Activated T-helper 1 cell treated with anti-CD3 and anti-CD28 coated beads, Interleukin-12 subunit alpha, Interleukin-12 subunit beta, Interleukin-2, Interleukin-4 antibody, amounts not matched to agents 30 ng/mL and 10 ng/mL and 1 ng/mL, durations not matched to agents 14 hours and 24 hours and 36 hours (primary cell): ENCODE data around the gene RPGRIP1L. TPM values are rescaled to one million over a fixed set of nuclear protein-coding genes. Genes with fewer than 3 reads are reported as not detected.

Source experiments
- DNase-seq: peaks from one replicate; pipeline ENCODE4 v3.0.0; 2021; ENCODE audit warnings: low spot score
- H3K27ac Mint-ChIP-seq: one replicate; pipeline ENCODE4 v1.8.0; 2021; ENCODE audit warnings: mild to moderate bottlenecking, mixed read lengths
- H3K27me3 Mint-ChIP-seq: one replicate; pipeline ENCODE4 v1.8.0; 2022; ENCODE audit warnings: mild to moderate bottlenecking, moderate library complexity, mixed read lengths; ENCODE audit not compliant: insufficient read depth
- H3K36me3 Mint-ChIP-seq: one replicate; pipeline ENCODE4 v1.8.0; 2021; ENCODE audit warnings: low read depth, mixed read lengths
- H3K4me1 Mint-ChIP-seq: one replicate; pipeline ENCODE4 v1.8.0; 2021; ENCODE audit warnings: low read depth, mixed read lengths
- H3K4me3 Mint-ChIP-seq: one replicate; pipeline ENCODE4 v1.8.0; 2021; ENCODE audit warnings: mild to moderate bottlenecking, moderate library complexity, mixed read lengths
- H3K9me3 Mint-ChIP-seq: one replicate; pipeline ENCODE4 v1.8.0; 2021; ENCODE audit warnings: mixed read lengths
- intact Hi-C: fragments of 100-400 bp; cut with micrococcal nuclease; formaldehyde crosslinking; loops from one replicate; pipeline ENCODE4 v1.15.1; 2024
- total RNA-seq: library from RNA; stranded (reverse); gene quantifications from 2 replicates; pipeline ENCODE4 v1.2.3, GENCODE V29; 2022

RPGRIP1L gene
- total RNA-seq, 1 donor from 2014 or later = 10.9 TPM

- Mint-ChIP-seq H3K9me3 (no peaks in the 10 kb centered on the region), H3K4me1 (no peaks in the 10 kb centered on the region), H3K4me3 (no peak overlapping the region), H3K27ac (no peak overlapping the region), H3K36me3 (no peaks in the 10 kb centered on the region), H3K27me3 (no peaks in the 10 kb centered on the region)
- intact Hi-C loops = no loop called here
- no peak for DNase-seq
These were observed 73.9 kb downstream of the RPGRIP1L start for GRCh38 chr16:53629607-53630312.

GRCh38 chr16:53629151-53629550 is 74.5 kb downstream of the RPGRIP1L start:
- H3K4me3 Mint-ChIP-seq = no peak overlapping the region
- H3K27me3 Mint-ChIP-seq = no peaks in the 10 kb centered on the region
- H3K27ac Mint-ChIP-seq = no peak overlapping the region
- no peaks in the 10 kb centered on the region for H3K9me3 Mint-ChIP-seq
- no peak for DNase-seq
- no peaks in the 10 kb centered on the region for H3K4me1 Mint-ChIP-seq
- H3K36me3 Mint-ChIP-seq = no peaks in the 10 kb centered on the region
- intact Hi-C loops = no loop called here

- H3K36me3 Mint-ChIP-seq = no peaks in the 10 kb centered on the region
- H3K4me1 Mint-ChIP-seq = no peaks in the 10 kb centered on the region
- H3K9me3 Mint-ChIP-seq = no peaks in the 10 kb centered on the region
- no peak overlapping the region for H3K27ac Mint-ChIP-seq
- no peak overlapping the region for H3K4me3 Mint-ChIP-seq
- intact Hi-C loops = no loop called here
- no peak for DNase-seq
- no peaks in the 10 kb centered on the region for H3K27me3 Mint-ChIP-seq
These were observed 76.8 kb downstream of the RPGRIP1L start for GRCh38 chr16:53626811-53627210.

GRCh38 chr16:53626161-53626560 is 77.5 kb downstream of the RPGRIP1L start:
- H3K9me3 Mint-ChIP-seq = no peaks in the 10 kb centered on the region
- H3K27me3 Mint-ChIP-seq = no peaks in the 10 kb centered on the region
- no peaks in the 10 kb centered on the region for H3K36me3 Mint-ChIP-seq

GRCh38 chr16:53625221-53625620 is 78.4 kb downstream of the RPGRIP1L start:
- Mint-ChIP-seq H3K4me3 (no peak overlapping the region), H3K9me3 (no peaks in the 10 kb centered on the region), H3K27me3 (no peaks in the 10 kb centered on the region), H3K36me3 (no peaks in the 10 kb centered on the region), H3K27ac (no peak overlapping the region), H3K4me1 (no peaks in the 10 kb centered on the region)
- intact Hi-C loops = no loop called here
- no peak for DNase-seq

More at GRCh38 chr16:53626161-53626560, 77.5 kb downstream of the RPGRIP1L start:
- Mint-ChIP-seq H3K27ac (no peak overlapping the region), H3K4me3 (no peak overlapping the region), H3K4me1 (no peaks in the 10 kb centered on the region)
- intact Hi-C loops = no loop called here
- no peak for DNase-seq

- no peaks in the 10 kb centered on the region for H3K9me3 Mint-ChIP-seq
- H3K27me3 Mint-ChIP-seq = no peaks in the 10 kb centered on the region
- intact Hi-C loops = no loop called here
- no peak overlapping the region for H3K4me3 Mint-ChIP-seq
- H3K27ac Mint-ChIP-seq = no peak overlapping the region
- no peaks in the 10 kb centered on the region for H3K36me3 Mint-ChIP-seq
- no peaks in the 10 kb centered on the region for H3K4me1 Mint-ChIP-seq
- DNase-seq = no peak
These were observed 81.3 kb downstream of the RPGRIP1L start for GRCh38 chr16:53622315-53622714.

- DNase-seq = no peak
- H3K27ac Mint-ChIP-seq = no peak overlapping the region
- intact Hi-C loops = no loop called here
- no peak overlapping the region for H3K4me3 Mint-ChIP-seq
- H3K27me3 Mint-ChIP-seq = no peaks in the 10 kb centered on the region
- no peaks in the 10 kb centered on the region for H3K4me1 Mint-ChIP-seq
- H3K36me3 Mint-ChIP-seq = no peaks in the 10 kb centered on the region
- no peaks in the 10 kb centered on the region for H3K9me3 Mint-ChIP-seq
These were observed 83.2 kb downstream of the RPGRIP1L start for GRCh38 chr16:53620476-53620875.

GRCh38 chr16:53619235-53619634 is 84.4 kb downstream of the RPGRIP1L start:
- no peak overlapping the region for H3K27ac Mint-ChIP-seq
- intact Hi-C loops = no loop called here

GRCh38 chr16:53614346-53614745 is 89.3 kb downstream of the RPGRIP1L start:
- Mint-ChIP-seq H3K27me3 (no peaks in the 10 kb centered on the region), H3K4me3 (no peak overlapping the region), H3K9me3 (no peaks in the 10 kb centered on the region), H3K27ac (no peak overlapping the region), H3K36me3 (no peaks in the 10 kb centered on the region), H3K4me1 (no peaks in the 10 kb centered on the region)
- intact Hi-C loops = no loop called here
- no peak for DNase-seq

More at GRCh38 chr16:53619235-53619634, 84.4 kb downstream of the RPGRIP1L start:
- Mint-ChIP-seq H3K27me3 (no peaks in the 10 kb centered on the region), H3K4me3 (no peak overlapping the region), H3K36me3 (no peaks in the 10 kb centered on the region), H3K9me3 (no peaks in the 10 kb centered on the region), H3K4me1 (no peaks in the 10 kb centered on the region)
- no peak for DNase-seq

GRCh38 chr16:53612003-53612402 is 91.7 kb downstream of the RPGRIP1L start:
- DNase-seq = no peak
- Mint-ChIP-seq H3K9me3 (no peaks in the 10 kb centered on the region), H3K27me3 (no peaks in the 10 kb centered on the region), H3K4me1 (no peaks in the 10 kb centered on the region), H3K27ac (no peak overlapping the region), H3K4me3 (no peak overlapping the region), H3K36me3 (no peaks in the 10 kb centered on the region)
- intact Hi-C loops = no loop called here

GRCh38 chr16:53611179-53611696 is 92.4 kb downstream of the RPGRIP1L start:
- Mint-ChIP-seq H3K4me3 (no peak overlapping the region), H3K27me3 (no peaks in the 10 kb centered on the region), H3K9me3 (no peaks in the 10 kb centered on the region), H3K4me1 (no peaks in the 10 kb centered on the region), H3K27ac (no peak overlapping the region), H3K36me3 (no peaks in the 10 kb centered on the region)
- DNase-seq = no peak
- intact Hi-C loops = no loop called here

GRCh38 chr16:53609536-53609935 is 94.1 kb downstream of the RPGRIP1L start:
- Mint-ChIP-seq H3K27ac (no peak overlapping the region), H3K36me3 (peaks cover 2% of the 10 kb centered on the region), H3K4me1 (no peaks in the 10 kb centered on the region), H3K27me3 (no peaks in the 10 kb centered on the region), H3K4me3 (no peak overlapping the region), H3K9me3 (no peaks in the 10 kb centered on the region)
- intact Hi-C loops = no loop called here
- no peak for DNase-seq

- H3K27ac Mint-ChIP-seq = no peak overlapping the region
- H3K9me3 Mint-ChIP-seq = no peaks in the 10 kb centered on the region
- intact Hi-C loops = no loop called here
- DNase-seq = no peak
- no peaks in the 10 kb centered on the region for H3K4me1 Mint-ChIP-seq
- peaks cover 2% of the 10 kb centered on the region for H3K36me3 Mint-ChIP-seq
- no peak overlapping the region for H3K4me3 Mint-ChIP-seq
- no peaks in the 10 kb centered on the region for H3K27me3 Mint-ChIP-seq
These were observed 95.6 kb downstream of the RPGRIP1L start for GRCh38 chr16:53608094-53608493.
